ENCODE results near the gene MC2R. TPM values are rescaled to one million over a fixed set of nuclear protein-coding genes. Genes with fewer than 3 reads are reported as not detected.

Gene MC2R
- total RNA-seq, 1 experiment from 2014 or later: not detected

- Histone ChIP-seq H3K27me3 (ENCODE audit: insufficient read depth, low read length) (no peaks in the 10 kb centered on the region), H3K9me2 (ENCODE audit: insufficient read depth) (no peaks in the 10 kb centered on the region), H3K27ac (ENCODE audit: low read depth, low read length) (no peak overlapping the region), H3K9me3 (ENCODE audit: control insufficient read depth in 1 of 2, insufficient read depth in 1 of 2, low read depth in 1 of 2, low read length in 2 of 2) (no peaks in the 10 kb centered on the region), H3K9ac (ENCODE audit: low read length) (no peak overlapping the region), H3K79me2 (ENCODE audit: insufficient read depth, low read length) (no peaks in the 10 kb centered on the region), H2AFZ (ENCODE audit: low read depth, low read length, poor library complexity, severe bottlenecking) (no peak overlapping the region), H3K4me2 (ENCODE audit: low read length) (no peak overlapping the region), H3K36me3 (ENCODE audit: control insufficient read depth in 1 of 2, insufficient read depth in 2 of 2, low read length in 2 of 2) (no peaks in the 10 kb centered on the region), H4K20me1 (ENCODE audit: insufficient read depth) (no peaks in the 10 kb centered on the region), H3K4me3 (replicated peaks in 1 of 2; ENCODE audit: low read depth in 1 of 2, low read length in 2 of 2) (no peak overlapping the region), H3K4me1 (ENCODE audit: control insufficient read depth in 1 of 2, insufficient read depth in 2 of 2, low read length in 2 of 2) (no peaks in the 10 kb centered on the region)
- RAD21 ChIA-PET (ENCODE audit: low non-redundant PET in 1 of 2, low total read pairs in 2 of 2, uncharacterized antibody in 2 of 2, unreplicated experiment in 2 of 2): no interaction called here
- BruUV-seq (replicated peaks): no TSS peak
- intact Hi-C loops (cut with micrococcal nuclease): no loop called here
- POLR2A ChIA-PET: no interaction called here
- CTCF ChIA-PET: interaction anchor here (1.0 kb wide), 1 partner anchor 8 kb away, joined by 3 read pairs; no protein-coding TSS in a partner anchor
- no peak for TF ChIP-seq SRF (IDR thresholded peaks at IDR 0.05; ENCODE audit: low read depth)
- no peak for TF ChIP-seq FOSL1 (IDR thresholded peaks at IDR 0.05; ENCODE audit: low read depth)
- no peak for TF ChIP-seq CBX3 (IDR thresholded peaks at IDR 0.05; ENCODE audit: low read depth)
- TF ChIP-seq SIN3A (IDR thresholded peaks at IDR 0.05; ENCODE audit: low read depth): no peak
- TF ChIP-seq CTCF (IDR thresholded peaks at IDR 0.05 in 2 of 3, conservative IDR thresholded peaks at IDR 0.05 in 1 of 3; ENCODE audit: borderline replicate concordance in 1 of 3, insufficient read depth in 1 of 3, low read depth in 2 of 3, low read length in 2 of 3): no peak
- no peak for TF ChIP-seq ZFX (IDR thresholded peaks at IDR 0.05)
- TF ChIP-seq REST (IDR thresholded peaks at IDR 0.05; ENCODE audit: low read depth): no peak
- TF ChIP-seq ZNF274 (IDR thresholded peaks at IDR 0.05; ENCODE audit: low read depth, low read length): no peak
- TF ChIP-seq EZH2phosphoT487 (IDR thresholded peaks at IDR 0.05; ENCODE audit: borderline replicate concordance): no peak
- TF ChIP-seq POLR2A (IDR thresholded peaks at IDR 0.05; ENCODE audit: borderline replicate concordance, extremely low read depth, insufficient read depth, insufficient read length): no peak
- TF ChIP-seq POLR2AphosphoS5 (IDR thresholded peaks at IDR 0.05; ENCODE audit: low read depth, low read length): no peak
- TF ChIP-seq ATF3 (IDR thresholded peaks at IDR 0.05): no peak
- TF ChIP-seq RAD21 (IDR thresholded peaks at IDR 0.05; ENCODE audit: low read depth): no peak
- TF ChIP-seq SP1 (IDR thresholded peaks at IDR 0.05; ENCODE audit: low read depth): no peak
- TF ChIP-seq MAX (IDR thresholded peaks at IDR 0.05): no peak
- TF ChIP-seq CEBPB (IDR thresholded peaks at IDR 0.05; ENCODE audit: low read depth): no peak
- DNase-seq (ENCODE audit: low read depth, low spot score): no peak
- no peak for ATAC-seq
These were observed 580 bp downstream of the MC2R start for GRCh38 chr18:13914756-13915155.
